Fibroblast of lung (primary cell): Measurements from ENCODE around the gene CEP128.

Experiments
- CTCF ChIP-seq, 2 donors: IDR thresholded peaks in 1 of 2; conservative IDR thresholded peaks in 1 of 2; 1 replicate in 1 of 2; 2 replicates in 1 of 2; pipeline ENCODE4 v1.5.1; 2011 to 2012; ENCODE audit warnings: low read length in 2 of 2, control low read depth in 1 of 2, inconsistent platforms in 1 of 2, low read depth in 1 of 2, mild to moderate bottlenecking in 1 of 2
- EZH2 ChIP-seq: IDR thresholded peaks from 2 replicates; pipeline ENCODE4 v1.5.1; 2012; ENCODE audit warnings: low read length, control low read depth, mild to moderate bottlenecking; ENCODE audit errors: missing control alignments

GRCh38 chr14:80764921-80765507, 176.5 kb downstream of the CEP128 start:
- TF ChIP-seq CTCF (conservative IDR thresholded peaks at IDR 0.05 in 1 of 2, IDR thresholded peaks at IDR 0.05 in 1 of 2; ENCODE audit: low read depth in 1 of 2, low read length in 2 of 2) (no peak), EZH2 (no peak)
